GM12874 (cell line): ENCODE data around the gene ZNF248.

Source experiments
- CTCF ChIP-seq: IDR thresholded peaks from 2 replicates; pipeline ENCODE4 v1.5.1; 2011; ENCODE audit warnings: low read depth, mild to moderate bottlenecking, control low read depth, low read length, moderate library complexity; ENCODE audit not compliant: insufficient read depth

Gene ZNF248

GRCh38 chr10:37784678-37785077 is 72.7 kb downstream of the ZNF248 start:
- no peak for TF ChIP-seq CTCF

- no peak for TF ChIP-seq CTCF
These were observed 76.9 kb downstream of the ZNF248 start for GRCh38 chr10:37780536-37780935.

GRCh38 chr10:37777056-37777455 is 80.4 kb downstream of the ZNF248 start:
- TF ChIP-seq CTCF: no peak

DNA sequence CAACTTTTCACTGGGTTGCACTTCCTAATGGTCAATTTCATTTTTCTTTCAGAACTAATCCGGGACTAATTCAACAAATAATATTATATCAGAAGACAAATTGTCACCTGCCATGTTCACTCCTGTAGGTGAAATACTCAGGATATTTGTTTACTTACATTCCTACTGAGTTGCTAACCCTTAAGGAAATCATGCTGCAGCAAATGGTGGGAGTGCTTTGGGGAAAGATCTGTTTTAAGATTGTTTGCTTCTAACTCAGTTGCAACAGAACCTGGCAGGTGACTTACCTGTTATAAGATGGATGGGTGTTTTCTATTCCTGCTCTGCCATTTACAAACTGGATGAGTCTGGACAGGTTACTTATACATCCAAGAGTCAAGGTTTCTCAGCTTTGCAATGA is 81.8 kb downstream of the ZNF248 start:
- TF ChIP-seq CTCF: no peak

- TF ChIP-seq CTCF: no peak
These were observed 83.1 kb downstream of the ZNF248 start for GRCh38 chr10:37774351-37774750.

- TF ChIP-seq CTCF: no peak
These were observed 92.2 kb downstream of the ZNF248 start for GRCh38 chr10:37765216-37765615.

- TF ChIP-seq CTCF: no peak
These were observed 94.3 kb downstream of the ZNF248 start for GRCh38 chr10:37763132-37763531.

GRCh38 chr10:37762287-37762686 is 95.1 kb downstream of the ZNF248 start:
- no peak for TF ChIP-seq CTCF
